GM18519 (cell line): ENCODE data around the gene PEF1.
A peak's percentile ranks its signal among the peaks of the same experiment; 100 is the strongest.

Experiments
- ATAC-seq: cut with Tn5 transposase; IDR thresholded peaks from one replicate; pipeline ENCODE4 v1.9.1; 2021; ENCODE audit warnings: mild to moderate bottlenecking, moderate library complexity; ENCODE audit not compliant: unreplicated experiment, low FRiP score

PEF1 gene, protein sequence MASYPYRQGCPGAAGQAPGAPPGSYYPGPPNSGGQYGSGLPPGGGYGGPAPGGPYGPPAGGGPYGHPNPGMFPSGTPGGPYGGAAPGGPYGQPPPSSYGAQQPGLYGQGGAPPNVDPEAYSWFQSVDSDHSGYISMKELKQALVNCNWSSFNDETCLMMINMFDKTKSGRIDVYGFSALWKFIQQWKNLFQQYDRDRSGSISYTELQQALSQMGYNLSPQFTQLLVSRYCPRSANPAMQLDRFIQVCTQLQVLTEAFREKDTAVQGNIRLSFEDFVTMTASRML

DNA sequence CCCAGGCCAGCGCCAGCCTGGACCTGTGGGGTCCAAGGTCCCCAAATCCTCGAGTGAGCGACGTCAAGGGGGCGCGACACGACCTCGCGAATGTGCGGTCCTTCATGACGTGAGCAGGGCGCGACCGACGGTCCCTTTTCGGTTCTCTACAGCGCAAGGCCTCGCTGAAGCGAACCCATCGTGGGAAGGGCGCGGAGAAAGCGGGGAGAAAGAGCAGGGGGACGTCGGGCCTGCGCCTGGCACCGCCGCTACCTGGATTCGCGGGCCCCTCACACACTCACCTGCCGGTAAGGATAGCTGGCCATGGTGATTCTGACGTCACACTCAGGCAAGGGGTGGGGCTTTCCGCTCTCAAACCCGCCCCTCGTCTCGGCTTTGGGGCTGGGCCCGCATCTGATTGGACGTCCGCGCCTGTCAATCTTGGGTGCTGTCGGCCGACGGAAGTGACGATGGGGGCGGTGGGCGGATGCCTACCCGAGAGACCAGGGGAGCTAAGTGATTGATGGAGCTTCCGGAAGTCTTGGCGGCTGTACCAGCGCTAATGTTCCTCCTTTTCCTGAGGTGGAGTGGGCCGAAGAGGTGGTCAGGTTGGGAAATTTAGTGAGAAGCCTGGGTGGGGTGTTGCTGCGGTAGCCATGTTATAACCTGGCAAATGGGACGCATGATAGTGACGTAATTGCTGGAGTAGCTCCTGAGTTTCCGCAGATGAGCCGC, at the start of gene PEF1:
Gene PEF1 (minus strand): TSS at position 317 of the 714 bp plus-strand sequence. CDS start 12 bp downstream, at position 305.
- peak; percentile 65 for ATAC-seq

- no peak for ATAC-seq
Observed at GRCh38 chr1:31693231-31693630, 48.6 kb upstream of the PEF1 start.

DNA sequence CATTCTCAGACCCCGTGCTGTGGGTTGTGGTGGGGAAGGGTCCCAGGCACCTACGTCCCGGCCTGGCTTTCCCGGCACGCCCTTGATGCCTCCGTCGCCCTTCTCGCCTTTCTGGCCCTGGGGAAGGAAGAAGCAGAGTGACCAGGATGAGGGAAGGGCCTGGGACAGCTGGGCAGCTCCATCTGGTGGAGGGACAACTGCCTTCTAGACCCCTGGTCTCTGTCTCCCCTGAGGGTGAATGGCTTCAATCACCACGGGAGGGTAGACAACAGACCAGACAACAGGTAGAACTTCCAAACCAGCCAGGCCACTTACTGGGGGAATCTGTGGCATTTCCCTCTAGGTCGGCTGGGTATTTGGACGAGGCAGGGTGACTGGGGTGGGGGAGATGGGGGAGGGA, 47.3 kb upstream of the PEF1 start:
- ATAC-seq, result no peak

DNA sequence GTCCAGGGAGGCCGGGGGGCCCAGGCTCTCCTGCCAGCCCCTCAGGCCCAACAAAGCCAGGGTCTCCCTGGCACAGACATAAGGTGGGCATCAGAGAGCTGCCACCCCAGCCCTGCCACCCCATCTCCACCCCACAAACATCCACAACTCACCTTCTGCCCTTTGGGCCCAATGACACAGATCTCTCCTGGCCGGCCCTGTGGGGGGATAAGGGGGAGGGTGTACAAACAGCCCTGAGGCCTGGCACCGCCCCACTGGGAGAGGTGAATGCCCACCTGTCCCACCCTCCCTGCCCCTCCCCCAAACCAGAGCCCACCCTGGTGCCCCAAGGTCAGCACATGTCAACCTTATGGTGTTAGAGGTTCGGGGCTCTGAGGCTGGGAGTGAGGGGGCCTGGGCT, 46.8 kb upstream of the PEF1 start:
- ATAC-seq, result no peak

- ATAC-seq, result no peak
Observed at GRCh38 chr1:31690921-31691320, 46.2 kb upstream of the PEF1 start.

DNA sequence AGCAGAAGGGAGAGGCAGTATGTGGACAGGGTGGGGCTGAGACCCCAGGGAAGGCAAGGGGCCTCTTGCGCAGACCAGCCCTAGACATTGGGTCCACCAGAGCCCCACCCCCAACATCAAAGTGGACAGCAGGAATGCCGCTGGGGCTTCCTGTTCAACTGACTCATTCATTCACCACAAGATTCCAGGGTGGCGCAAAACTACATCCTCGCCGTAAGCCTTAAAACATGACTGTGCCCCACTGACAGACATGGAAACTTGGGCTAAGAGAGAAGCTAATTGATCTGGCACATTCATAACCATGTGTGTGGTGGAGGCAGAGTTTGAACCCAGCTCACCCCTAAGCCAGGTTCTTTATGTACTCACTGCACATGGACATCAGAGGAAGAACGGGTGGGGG, 45.2 kb upstream of the PEF1 start:
- no peak for ATAC-seq

GRCh38 chr1:31689379-31689778, 44.7 kb upstream of the PEF1 start:
- no peak for ATAC-seq

- ATAC-seq, result no peak
Observed at GRCh38 chr1:31688233-31688918, 43.7 kb upstream of the PEF1 start.

DNA sequence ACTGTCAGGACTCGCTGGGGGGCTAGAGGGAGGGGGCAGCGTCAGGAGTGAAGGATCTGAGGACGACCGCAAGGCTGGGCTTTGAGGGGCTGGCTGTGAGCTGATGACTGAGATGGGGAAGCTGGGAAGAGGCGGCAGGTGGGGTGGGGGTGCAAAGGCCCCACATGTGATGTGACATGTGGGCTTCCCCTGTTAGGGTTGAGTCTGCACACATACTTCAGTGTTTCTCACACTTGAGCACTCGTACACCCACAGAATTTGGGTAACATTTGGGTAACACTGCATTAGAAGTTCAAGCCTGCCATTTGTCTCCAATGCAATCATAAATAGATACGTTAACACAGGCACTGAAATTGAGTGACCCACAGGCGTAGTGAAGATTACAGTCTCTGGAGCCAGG, 42.9 kb upstream of the PEF1 start:
- ATAC-seq, result no peak

- ATAC-seq, result no peak
Observed at GRCh38 chr1:31685795-31686194, 41.1 kb upstream of the PEF1 start.

DNA sequence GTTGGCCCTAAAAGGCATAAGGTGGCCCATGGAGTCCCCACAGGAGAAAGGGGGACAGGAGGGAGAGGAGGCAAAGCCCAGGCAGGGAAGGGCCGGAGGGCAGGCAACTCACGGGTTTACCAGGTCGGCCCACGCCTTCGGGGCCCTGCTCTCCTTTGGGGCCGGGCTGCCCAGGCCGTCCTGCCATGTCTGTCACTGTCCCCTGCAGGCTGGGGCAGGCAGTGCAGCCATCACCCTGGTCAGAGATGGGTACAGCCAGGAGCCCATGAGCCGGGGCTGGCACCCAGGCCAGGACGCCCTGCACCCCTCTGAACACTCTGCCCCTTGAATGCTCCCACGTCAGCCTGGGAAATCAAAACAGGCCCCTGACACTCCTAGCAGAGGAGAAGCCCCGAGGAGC, 39.3 kb upstream of the PEF1 start:
- ATAC-seq, result no peak

- no peak for ATAC-seq
Observed at GRCh38 chr1:31681415-31681814, 36.7 kb upstream of the PEF1 start.

DNA sequence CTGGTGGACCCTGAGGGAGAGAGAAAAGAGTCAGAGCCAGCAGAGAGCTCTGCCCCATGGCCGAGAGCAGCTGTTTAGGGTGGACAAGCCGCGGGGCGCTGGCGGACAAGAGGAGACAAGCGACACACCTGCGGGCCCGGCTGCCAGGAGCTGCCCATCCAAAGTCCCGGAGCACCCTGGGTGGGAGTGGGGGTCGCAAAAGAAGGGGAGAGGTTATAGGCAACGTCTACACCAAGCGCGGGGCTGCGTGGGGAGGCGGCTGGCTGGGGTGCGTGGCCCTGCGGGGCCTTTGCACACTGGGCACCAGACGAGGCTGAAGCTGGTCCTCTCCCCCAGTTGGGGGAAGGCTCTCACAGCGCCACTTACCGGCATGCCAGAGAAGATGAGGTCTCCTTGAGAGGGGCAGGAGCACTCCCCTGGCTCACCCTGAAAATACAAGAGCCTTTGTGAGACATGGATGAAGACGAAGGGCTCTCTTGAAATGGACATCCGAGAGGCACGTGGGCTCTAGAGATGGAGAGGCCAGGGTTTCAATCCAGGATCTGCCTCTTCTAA, 35.1 kb upstream of the PEF1 start:
- no peak for ATAC-seq

GRCh38 chr1:31679091-31679490, 34.4 kb upstream of the PEF1 start:
- no peak for ATAC-seq

GRCh38 chr1:31678681-31679080, 34.0 kb upstream of the PEF1 start:
- no peak for ATAC-seq

GRCh38 chr1:31677949-31678348, 33.3 kb upstream of the PEF1 start:
- no peak for ATAC-seq

- ATAC-seq, result no peak
Observed at GRCh38 chr1:31677401-31677800, 32.7 kb upstream of the PEF1 start.

GRCh38 chr1:31675756-31676155, 31.1 kb upstream of the PEF1 start:
- no peak for ATAC-seq

GRCh38 chr1:31675161-31675560, 30.5 kb upstream of the PEF1 start:
- no peak for ATAC-seq

- no peak for ATAC-seq
Observed at GRCh38 chr1:31674626-31675025, 29.9 kb upstream of the PEF1 start.

DNA sequence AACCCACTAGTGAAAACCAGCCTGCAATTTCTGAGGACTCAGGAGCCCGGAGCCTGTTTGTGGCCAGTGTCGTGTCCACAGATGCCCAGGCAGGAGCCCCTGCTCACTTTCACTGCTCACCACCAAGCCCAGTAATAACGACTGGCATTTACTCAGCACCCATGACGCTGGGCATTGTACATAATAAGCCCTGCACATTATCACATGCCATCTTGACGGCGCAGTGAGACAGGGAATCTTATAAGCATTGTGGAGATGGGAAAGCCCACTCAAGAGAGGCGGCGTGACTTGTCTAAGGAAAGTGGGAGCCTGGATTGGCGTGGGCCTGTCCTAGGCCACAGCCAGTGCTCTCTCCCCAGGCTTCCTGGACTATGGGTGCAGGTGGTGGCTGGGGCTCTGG, 28.8 kb upstream of the PEF1 start:
- ATAC-seq, result no peak
